Activated naive CD4-positive, alpha-beta T cell (primary cell): ENCODE measurements around the gene CNPY1.

Source experiments
- DNase-seq, 4 experiments: peaks; one replicate each; lab custom pipeline; 2025; lab: John Stamatoyannopoulos, UW

CNPY1 gene

DNA sequence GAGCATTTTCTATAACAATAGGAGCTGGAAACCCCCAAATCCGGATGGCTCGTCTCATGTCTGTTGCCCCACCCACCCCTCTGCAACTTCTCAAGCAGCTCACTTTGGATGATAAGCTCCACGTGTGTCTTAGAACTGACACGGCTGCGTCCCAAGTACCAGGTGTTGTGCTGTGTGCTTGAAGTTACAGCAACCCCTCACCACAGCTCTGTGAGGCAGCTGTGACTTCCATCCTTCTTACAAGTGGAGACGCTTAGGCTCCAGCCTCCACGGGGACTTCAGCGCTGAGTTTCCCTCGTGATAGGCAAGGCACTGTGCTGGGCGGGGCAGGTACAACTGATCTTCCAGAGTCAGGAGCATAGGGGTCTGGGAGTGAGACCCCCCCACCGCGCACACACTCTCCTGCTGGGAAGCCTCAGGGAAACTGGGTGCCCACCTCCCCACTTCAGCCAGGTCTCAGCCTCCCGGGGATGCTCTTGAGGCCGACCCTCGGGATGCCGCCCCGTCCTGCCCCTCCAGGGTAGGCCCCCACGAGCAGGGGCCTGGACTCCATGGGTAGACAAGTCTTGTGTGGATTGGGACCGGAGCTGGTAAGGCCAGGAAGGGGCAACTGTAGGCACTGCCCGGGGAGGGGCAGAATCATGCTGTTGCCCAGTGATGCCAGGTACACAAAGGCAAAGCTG is 57.1 kb downstream of the CNPY1 start:
- no peak for DNase-seq

DNA sequence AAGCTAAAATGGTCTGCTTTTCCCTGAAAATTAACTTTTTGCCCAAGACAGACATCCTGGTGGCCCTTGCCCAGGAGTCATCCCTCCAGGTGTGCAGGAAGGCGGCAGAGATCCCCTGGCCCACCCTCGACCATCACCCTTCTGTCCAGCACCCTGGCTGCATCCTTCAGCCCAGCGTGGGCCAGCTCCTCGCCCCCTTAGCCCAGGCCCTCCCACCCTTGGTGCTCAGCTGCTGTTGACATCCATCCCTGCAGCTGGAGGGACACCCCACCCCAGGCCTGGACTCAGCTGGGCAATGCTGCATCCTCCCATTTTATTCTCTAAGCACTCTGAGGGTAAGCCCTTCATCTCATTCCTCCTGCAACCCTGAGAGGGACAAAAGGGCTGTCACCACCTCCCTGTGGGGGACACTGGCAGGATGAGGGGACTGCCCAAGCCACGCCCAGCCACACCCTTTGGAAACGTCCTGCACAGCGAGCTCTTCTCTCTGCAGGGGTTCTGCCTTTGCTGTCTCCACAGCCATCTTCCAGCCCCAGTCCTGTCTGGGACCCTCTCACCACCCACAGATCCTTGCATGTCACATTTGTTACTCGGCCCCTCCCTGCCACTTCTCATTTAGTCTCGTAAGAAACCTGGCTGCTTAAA is 57.8 kb downstream of the CNPY1 start:
- DNase-seq = no peak

DNA sequence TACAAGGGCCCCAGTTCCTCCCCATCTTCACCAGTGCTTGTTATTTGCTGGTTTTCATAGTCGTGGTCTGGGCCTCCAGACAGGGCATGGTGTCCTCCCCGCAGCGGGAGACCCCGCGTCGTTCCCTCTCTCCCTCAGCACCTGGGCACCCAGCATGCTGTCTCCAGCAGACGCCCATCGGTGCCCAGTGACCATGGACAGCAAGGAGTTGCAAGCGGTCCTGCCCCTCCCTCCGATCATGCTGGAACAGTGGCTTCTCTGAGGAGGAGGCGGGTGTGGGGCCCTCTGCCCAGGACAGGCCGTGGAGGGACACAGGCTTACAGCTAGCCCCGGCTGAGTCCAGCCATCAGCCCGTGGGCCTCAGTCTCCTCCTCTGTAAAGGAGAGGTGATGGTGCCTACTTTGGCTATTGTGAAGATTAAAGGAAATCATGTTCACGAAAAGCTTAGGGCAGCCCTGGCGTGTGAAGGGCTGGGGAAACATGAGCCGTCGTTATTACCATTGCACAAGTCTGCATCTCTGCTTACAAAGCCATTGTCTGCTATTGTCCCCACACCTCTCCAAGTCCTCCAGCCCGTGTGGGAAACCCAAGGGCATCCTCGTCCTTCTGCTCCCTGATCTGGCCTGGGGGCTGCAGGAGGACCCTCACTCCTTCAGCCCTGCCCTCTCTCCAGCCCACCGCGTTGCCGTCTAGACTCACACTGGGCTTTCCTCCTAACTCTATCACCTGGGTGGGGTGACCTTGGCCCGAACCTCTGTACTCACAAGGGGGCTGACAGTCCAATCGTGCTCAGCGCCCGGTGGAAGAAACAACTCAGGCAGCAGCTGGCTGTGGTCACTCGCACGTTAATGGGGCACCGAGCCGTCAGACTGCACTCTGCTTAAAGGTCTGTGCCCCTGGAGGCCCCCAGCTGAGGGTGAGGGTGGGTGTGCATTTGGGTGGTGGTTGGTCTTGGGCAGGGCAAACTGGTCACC is 58.6 kb downstream of the CNPY1 start:
- no peak for DNase-seq

DNA sequence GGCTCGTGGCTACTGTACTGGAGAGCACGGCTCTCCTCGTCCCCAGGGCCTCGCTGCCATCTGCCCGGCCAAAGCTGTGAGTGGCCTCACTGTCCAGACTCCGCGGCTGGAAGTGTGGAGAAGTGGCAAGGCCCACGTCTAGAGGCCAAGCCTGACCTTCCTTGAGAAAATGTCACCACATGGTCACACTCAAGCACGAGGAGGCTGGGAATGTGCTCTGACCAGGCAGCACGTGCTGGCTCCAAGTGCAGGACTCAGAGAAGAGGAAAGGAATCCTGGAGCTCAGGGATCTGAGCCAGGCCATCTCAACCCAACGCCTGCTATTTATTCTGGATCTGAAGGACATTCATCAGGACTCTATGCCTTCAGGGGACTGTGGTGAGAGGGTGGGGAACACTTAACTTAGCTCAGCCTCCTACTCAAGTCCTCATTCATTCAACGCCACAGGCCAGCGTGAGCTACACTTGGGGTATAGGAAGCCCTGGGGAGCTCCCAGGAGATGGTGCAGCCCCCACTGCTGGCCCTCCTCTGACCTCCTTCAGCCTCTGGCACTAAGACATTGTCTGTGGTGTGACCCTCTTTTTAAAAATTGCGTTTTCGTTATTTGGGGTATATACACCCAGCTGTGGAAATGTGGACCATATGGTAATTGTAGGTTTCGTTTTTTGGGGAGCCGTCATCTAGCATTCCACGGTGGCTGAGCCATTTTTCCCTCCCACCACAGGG is 59.4 kb downstream of the CNPY1 start:
- no peak for DNase-seq

DNA sequence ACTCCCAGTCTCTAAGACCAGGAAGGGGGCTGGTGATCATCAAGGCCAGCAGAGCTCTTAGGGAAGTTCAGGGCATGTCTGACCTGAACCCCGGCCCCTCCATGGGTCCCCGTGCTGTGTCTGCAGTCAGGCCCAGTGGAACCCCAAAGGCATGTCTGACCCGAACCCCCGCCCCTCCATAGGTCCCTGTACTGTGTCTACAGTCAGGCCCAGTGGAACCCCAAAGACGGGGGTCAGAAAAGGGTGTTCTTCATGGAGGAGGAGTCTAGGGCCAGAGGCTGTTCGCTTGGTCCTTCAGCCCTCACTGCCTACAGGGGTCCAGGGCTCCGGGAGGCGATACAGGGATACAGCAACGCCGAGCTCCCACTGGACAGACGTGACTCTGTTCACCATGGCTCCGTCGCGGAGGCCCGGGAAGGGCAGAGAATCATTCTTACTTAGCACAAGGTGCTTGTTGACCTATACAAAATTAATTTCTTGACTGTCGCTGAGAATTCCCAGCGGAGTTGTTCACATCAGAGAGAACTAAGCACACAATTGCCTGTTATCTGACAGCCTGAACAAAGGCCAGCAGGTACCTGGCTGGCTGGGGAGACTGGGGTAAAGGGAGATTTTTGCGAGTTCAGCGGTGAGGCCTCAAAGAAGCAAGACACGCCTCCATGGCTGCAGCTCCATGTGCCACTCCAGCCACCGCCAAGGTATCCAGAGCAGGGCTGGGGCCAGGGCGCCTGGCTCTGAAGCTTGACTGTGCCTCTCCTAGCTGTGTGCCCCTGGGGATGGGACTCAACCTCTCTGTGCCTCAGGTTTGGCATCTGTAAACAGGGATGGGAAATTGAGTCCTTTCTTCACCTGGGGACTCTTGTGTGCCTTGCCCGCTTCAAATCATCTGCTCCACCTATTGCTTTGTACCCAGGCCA is 61.6 kb downstream of the CNPY1 start:
- DNase-seq = no peak

DNA sequence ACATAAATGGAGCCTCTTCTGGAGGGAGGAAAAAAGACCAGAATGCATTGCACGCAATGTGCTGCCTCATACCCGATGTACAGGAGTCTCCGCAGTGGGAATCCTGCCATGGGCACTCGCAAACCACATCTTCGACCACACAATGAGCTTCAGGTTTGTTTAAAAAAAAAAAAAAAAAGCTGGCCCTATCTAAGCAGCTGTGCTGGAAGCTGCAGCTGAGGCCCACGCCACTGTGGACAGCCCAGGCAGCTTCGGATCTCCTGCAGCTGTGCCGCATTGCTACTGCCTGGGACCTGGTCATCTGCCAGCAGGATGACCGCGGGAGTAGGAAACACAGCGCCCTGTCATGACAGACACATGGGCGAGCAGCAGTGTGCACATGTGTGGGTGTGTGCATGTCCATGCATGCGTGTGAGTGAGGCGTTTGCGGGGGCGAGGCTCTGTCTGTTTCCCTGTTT is 62.5 kb downstream of the CNPY1 start:
- DNase-seq = no peak

DNA sequence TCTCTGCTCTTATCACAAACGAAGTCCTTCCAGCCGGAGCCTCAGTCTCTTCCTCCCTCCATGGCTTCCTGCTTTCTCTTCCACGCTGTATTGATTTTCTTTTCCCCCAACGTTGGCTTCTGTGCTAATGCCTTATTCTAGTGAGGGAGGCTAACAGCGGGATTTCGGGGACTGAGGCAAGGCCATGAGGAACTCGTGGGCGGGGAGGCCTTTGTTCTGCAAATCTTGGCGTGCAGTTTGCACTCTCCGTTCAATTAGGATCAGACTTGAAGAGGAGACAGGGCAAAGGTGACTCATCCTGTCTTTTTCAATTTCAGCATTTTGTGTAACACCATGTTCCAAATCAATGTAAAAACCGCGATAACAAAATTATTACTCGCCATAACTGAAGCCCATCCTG is 63.1 kb downstream of the CNPY1 start:
- no peak for DNase-seq

DNA sequence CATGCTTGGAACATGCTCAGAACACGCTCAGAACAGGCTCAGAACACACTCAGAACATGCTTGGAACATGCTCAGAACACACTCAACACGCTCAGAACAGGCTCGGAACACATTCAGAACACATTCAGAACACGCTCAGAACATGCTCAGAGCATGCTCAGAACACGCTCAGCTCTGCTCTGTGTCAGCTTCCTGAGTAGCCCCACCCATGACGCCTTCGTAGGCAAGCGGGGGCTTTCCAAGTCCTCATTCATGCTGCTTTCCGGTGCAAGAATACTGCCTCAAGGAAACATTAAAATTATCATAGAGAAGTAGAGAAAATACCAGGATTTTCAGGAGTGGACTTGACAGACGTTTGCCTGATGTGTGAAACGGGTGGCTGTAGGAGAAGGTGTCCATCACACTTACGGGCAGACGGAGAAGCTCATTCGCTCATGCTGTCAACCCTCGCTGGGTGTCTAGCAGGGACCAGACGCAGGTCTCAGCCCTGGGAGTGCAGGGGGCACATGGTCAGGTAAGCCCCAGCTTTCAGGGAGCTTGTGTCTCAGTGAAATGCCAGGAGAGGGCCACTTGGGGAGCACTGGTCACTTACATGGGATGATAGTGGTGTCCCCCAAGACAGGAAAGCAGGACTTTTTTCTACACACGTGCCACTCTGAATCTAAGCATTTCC is 63.7 kb downstream of the CNPY1 start:
- no peak for DNase-seq

DNA sequence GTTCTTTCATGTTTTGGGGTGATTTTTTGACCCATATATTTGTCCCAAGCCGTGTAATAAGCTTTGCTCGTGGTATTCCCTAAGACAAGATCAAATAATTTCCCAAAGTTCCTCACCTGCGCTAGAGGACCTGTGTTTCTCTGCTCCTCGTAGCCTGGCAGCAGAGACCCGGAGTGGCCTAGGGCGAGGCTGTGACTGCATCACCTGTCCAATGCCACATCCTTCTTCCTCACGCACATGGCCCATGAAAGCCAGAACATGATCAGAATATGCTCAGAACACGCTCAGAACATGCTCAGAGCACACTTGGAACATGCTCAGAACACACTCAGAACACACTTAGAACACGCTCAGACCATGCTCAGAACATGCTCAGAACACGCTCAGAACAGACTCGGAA is 64.6 kb downstream of the CNPY1 start:
- DNase-seq = no peak

DNA sequence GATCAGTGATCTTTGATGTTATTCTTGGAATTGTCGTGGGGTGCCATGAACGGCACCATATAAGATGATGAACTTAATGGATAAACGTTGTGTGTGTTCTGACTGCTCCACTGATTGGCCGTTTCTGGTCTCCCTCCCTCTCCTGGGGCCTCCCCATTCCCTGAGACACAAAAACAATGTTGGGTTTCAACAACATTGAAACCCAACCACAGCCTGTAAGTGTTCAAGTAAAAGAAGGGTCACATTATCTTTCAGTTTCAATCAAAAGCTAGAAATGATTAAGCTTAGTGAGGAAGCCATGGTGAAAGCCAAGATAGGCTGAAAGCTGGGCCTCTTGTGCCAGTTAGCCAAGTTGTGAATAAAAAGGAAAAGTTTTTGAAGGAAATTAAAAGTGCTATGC is 68.9 kb downstream of the CNPY1 start:
- DNase-seq = no peak

DNA sequence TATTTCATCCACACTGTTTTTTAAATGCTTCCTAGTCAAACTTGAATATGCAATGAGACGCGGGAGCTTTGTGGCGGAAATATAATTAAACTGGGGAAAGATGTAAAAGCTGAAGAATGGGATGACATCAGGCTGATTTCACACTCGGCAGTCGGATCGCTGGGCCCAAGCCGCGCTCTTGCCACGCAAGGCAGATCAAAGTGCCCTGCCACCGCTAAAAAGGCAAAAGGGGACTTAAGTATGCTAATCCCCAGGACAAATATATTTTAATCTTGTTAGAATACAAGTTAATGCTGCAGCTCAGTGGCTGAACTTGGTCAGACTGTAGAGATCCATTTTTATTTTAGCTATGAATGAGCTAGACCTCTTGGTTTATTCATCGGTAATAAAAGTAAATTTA is 74.6 kb downstream of the CNPY1 start:
- no peak for DNase-seq

DNA sequence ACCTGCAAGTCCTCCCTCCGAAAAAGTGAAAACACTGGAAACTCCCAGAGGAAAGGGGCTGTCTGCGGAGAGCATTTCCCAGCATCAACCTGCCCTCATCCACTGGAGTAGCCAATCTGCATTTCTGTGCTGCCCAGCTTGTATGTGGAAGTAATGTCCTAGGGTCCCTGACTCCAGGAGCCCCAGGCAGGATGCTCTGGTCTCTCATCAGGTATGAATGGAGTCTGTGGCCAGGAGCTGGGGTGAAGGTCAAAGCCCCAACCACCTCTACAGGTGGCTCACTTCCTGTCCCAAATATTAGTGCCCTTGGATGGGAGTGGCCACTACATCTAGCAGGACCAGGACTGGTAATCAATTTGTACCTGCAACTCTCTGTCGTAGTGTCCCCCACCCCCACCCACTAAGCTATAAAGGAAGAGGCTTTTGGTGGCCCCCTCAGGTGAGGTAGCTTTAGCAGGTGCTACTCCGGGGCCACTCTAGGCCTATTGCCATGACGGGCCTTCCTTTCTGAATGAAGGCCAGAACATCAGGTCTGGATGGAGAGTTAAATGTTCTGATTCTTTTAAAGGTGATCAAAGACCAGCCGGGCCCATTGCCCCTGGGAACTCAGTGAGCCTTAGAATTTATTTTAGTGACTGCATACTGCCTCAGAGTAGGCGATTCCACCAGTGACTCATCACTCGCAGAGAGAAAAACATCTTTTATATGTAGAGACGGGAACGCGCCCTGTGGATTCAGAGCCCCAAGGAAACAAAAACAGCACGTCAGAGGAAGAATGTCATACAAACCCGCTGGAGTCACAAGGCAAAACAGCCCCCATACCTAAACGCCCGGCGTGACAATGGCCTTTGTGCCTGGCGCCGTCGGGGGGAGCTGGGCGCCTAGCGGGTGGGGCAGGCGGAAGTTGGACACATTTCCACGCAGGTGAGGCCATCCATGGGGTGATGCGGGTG is 75.4 kb downstream of the CNPY1 start:
- no peak for DNase-seq

DNA sequence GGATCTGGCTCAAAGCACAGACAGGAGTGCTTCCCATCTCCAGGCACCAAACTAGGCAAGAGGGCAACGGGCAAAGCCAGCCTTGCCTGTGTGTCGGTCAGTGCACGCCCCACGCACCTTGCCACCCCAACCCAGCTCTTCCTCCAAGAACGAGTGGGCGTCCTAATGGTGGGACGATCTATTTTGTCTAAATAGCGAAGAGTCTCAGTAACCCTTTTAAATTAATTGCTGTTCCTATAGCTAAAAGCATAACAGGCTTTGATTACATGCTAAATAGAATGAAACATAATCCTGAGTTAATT is 76.2 kb downstream of the CNPY1 start:
- DNase-seq = no peak

DNA sequence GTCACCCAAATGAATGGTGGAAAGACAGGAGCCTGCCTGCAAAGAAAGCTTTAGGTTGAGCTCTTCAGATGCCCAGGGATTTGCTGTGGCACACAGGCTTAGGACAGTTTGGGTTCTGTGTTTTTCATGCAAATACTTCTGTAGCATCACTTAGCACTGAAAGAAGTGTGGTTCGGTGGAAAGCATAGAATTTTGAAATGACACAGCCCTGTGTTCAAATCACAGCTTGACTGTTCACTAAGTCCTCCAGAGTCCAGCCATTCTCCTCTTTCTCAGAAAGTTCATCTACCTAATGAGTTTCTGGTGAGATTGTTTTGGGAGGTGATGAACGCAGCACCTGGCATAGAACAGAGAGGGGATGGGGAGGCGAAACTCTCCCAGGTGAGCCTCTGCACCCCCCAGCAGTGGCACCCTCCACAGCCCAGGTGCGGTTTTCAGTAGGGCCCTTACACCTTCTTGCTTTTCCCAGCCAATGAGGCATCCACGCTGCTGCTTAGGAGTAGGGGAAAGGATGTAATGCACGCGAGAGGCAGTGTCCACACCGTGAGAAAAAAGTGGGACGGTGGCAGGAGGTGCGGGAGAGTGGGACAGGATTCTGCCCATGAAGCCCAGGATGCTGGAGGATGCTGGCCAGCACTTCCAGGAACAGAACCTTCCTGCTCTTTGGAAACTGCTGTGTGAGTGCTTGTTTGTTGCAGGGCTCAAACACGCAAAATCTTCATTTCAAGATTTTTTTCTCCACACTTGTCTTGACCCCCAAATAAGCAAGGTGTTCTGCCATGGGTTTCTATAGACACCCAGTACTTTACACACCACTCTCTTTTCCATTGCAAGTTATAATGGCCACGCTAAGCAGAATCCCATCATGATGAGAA is 76.8 kb downstream of the CNPY1 start:
- DNase-seq = no peak

DNA sequence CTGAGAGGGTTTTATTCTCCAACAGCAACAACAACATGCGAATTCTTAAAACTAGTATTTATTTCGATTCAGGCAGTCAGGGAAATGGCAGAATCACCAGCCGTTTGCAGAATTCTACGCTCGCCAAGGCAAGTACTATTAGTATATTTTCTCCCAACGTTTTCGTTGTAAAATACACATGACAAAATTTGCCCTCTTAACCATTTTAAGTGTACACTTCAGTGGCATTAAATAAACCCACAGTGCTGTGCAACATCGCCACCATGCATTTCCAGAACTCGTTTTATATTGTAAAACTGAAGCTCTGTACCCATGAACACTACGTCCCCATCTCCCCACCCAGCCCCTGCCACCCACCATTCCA is 77.6 kb downstream of the CNPY1 start:
- DNase-seq = no peak

DNA sequence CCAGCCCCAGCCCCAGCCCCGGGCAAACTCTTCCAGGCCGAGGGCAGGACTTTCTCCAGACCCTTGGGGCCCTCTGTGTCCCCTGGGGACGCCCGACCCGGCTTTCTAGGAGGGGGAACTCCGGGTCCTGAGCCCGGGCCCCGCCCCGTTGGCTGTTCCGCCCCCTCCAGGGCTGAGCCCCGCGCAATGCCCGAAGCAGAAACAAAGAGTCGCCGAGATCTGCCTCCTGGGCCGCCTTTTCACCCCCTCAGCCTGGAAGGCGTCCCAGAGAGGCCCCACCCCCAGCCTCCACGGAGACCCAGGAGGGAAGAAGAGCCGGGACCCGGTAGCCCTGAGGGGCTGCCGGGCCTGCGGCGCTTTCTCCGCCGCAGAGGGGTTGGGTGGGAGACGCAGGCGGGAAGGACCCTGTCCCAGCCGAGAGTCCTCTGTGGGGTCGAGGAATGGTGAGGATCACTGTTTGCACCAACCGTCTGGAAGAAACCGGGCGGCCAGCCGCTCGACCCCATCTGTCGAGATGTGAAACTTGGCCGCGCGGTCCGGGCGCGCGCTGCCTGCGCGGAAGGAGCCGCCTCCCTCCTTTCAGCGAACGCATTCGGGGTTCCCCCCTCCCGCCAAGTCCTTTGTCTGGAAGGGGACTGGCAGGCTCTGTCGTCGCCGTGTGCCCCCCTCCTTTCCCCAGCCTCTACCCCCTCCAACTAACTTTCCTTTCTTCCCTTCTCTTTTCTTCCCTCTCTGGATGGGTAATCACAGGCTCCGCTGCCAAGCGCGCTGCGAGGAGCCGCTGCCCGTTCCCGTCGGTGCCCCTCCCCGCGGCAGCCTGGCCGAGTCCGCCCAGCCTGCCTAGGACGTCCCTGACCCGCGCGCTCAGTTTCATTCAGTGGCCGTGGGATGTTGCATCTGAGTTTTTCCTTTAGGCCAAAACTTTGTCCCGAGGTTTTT is 78.2 kb downstream of the CNPY1 start:
- DNase-seq = no peak
